H7 (cell line): ENCODE measurements around the gene ARHGAP23. TPM values are rescaled to one million over a fixed set of nuclear protein-coding genes. Genes with fewer than 3 reads are reported as not detected.

ENCODE experiments used
- DNase-seq: peaks from one replicate; pipeline ENCODE4 v3.0.0; 2012
- H3K27me3 ChIP-seq: 2 replicates; pipeline ENCODE4 v1.6.0; 2011; ENCODE audit warnings: mild to moderate bottlenecking, low read length; ENCODE audit not compliant: control insufficient read depth, insufficient read depth
- H3K36me3 ChIP-seq: replicated peaks from 2 replicates; pipeline ENCODE4 v1.5.1; 2011; ENCODE audit warnings: low read length; ENCODE audit not compliant: control insufficient read depth, insufficient read depth
- H3K4me3 ChIP-seq: 2 replicates; pipeline ENCODE4 v1.5.1; 2011; ENCODE audit warnings: low read depth, mild to moderate bottlenecking, control low read depth, low read length, moderate library complexity; ENCODE audit not compliant: insufficient read depth
- total RNA-seq: library from RNA; depleted of rRNA; stranded (reverse); fragments of >200 nt; shearing (Covaris generic); gene quantifications from 2 replicates; pipeline ENCODE4 v1.2.3, GENCODE V29; 2014

The ARHGAP23 gene
- total RNA-seq, 1 experiment from 2014 or later, result 15.4 TPM

DNA sequence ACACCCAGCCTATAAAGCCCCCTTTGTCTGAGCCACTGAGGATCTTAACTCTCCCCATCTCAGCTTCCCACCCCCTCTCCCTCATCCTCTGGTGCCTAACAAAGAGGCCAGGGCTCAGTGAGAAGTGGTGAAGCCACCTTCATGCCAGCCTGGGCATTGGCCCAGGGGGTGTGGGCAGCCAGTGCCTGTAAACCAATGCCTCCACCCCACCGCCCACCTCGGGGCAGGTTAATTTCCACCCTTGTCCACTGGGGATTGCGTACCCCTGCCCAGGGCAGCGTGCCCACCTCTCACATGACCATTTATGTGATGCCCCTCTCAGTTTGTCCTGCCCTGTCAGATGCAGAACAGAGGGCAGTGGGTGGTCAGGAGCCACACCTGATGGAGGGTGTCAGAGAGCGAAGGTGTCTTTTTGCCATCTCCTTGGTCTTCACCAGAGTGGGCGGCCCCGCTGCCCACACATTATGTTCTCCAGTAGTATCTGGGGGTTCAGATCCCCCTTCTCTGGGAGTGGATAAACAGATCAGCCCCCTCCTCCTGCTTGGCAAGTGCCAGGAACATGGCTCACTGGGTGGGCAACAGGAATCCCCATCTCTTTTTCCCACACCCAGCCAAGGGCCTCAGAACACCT lies 10.1 kb upstream of the ARHGAP23 start:
- H3K36me3 ChIP-seq, result no peaks in the 10 kb centered on the region
- DNase-seq, result peak; percentile 55
- H3K27me3 ChIP-seq, result peaks cover 18% of the 10 kb centered on the region
- H3K4me3 ChIP-seq, result no peak overlapping the region

DNA sequence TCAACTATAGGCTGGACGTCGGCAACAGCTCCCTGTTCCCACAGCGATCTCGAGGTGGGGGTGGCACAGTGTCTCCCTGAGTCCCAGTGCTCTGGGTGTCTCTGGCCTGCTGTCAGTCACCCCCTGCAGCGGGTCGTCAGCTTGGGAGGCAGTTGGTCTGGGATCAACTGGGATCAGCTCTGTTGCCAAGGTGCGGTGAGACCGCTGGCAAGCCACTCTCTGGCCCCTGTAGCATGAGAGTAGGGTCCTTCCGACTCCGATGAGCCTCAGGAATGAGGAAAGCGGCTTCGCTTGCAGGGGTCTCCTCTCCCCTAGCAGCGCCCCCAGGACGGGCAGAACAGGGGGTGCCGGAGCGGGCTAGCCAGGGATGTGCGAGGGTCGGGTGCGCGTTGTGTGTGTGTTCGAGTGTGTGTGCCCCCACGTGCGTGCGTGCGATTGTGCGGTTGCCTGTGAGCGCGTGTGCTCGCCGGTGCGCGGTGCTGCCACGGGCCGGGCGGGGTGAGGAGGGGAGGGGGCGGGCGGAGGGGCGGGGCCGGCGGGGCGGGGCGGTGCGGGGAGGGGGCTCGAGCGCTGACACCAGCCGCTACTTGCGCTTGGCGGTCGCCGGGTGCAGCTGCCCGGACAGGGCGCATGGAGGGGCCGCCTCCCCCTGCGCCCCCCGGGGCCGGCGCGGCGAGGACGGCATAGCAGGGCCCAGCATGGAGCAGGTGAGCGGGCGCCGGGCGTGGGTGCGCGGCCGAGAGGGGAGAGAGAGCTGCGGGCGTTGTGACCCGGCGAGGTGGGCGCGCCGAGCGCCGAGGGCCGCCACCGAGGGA lies 9.4 kb upstream of the ARHGAP23 start:
- Histone ChIP-seq H3K36me3 (no peaks in the 10 kb centered on the region), H3K4me3 (peak overlapping the region; percentile 53), H3K27me3 (peaks cover 18% of the 10 kb centered on the region)
- peak; percentile 95 for DNase-seq

DNA sequence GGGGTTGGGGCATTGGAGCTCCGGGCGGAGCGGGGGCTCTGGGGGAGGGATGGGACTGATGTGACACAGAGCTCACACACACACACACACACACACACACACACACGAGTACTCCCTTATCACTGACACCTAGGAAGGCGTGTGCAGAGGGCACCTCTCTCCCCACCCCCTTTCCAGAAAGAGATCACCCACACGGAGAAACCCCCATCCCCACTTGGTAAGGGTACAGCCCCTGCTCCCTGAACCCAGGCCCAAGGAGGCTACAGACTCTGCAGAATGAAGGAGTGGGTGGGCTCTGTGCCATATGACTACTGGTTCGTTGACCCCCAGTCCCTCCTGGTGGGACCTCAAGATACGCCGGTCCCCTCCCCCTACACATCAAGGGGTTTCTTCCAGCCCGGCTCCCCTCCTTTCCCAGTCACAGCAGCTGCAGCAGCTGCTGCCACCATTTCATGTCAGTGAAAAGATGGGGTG lies 8.7 kb upstream of the ARHGAP23 start:
- Histone ChIP-seq H3K36me3 (no peaks in the 10 kb centered on the region), H3K4me3 (peak overlapping the region; percentile 53), H3K27me3 (peaks cover 18% of the 10 kb centered on the region)
- peak; percentile 73 for DNase-seq

DNA sequence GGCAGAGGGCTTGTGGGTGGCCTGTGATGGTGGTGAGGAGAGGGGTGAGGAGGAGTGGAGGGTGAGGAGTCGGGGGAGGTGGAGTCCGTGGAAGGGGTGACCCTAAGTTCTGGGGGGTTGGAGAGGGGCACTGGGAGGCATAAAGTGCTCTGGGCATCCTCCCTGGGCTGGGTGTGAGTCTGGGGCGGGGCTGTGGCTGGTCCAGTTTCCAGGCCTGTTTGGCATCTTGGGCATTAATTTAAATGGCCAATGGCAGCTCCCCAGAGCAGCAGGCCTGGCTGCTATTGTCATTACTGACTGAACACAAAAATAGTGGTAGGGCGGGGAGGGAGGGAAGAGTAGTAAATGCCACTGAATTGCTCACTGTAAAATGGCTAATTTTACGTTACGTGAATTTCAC lies 7.7 kb upstream of the ARHGAP23 start:
- Histone ChIP-seq H3K4me3 (no peak overlapping the region), H3K36me3 (no peaks in the 10 kb centered on the region), H3K27me3 (peaks cover 18% of the 10 kb centered on the region)
- peak; percentile 44 for DNase-seq

DNA sequence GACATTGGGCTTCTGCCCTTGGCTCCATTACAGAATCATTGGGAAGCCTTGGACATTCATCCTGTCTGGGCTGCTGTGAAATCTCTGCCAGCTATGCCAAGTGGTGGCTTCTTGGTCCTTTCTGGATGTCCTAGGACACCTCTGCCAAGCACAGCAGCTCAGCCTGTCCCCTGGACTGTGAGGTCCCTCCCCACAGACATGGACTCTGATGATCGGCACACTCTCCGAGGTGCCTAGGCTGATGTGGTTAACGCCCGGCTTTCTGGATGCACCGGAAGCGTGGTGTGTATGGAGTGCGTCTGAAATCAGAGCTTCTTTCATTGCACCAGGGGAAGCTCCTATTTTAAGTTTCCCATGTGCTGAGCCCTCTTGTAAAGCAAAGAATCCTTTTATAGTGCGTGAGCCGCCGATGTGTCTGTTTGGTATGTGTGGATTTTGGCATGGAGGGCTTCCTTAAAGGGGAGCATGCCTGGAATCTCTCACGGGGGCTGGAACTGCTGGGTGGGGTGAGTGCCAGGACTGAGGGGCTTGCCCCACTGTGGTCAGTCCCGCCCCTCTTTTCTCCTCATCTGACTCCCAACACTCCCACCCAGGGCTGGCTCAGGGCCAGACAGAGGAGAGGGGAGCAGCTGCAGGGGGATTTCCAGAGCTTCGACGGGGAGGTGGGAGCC lies 7.0 kb upstream of the ARHGAP23 start:
- Histone ChIP-seq H3K36me3 (no peaks in the 10 kb centered on the region), H3K4me3 (no peak overlapping the region), H3K27me3 (peaks cover 18% of the 10 kb centered on the region)
- peak; percentile 79 for DNase-seq

DNA sequence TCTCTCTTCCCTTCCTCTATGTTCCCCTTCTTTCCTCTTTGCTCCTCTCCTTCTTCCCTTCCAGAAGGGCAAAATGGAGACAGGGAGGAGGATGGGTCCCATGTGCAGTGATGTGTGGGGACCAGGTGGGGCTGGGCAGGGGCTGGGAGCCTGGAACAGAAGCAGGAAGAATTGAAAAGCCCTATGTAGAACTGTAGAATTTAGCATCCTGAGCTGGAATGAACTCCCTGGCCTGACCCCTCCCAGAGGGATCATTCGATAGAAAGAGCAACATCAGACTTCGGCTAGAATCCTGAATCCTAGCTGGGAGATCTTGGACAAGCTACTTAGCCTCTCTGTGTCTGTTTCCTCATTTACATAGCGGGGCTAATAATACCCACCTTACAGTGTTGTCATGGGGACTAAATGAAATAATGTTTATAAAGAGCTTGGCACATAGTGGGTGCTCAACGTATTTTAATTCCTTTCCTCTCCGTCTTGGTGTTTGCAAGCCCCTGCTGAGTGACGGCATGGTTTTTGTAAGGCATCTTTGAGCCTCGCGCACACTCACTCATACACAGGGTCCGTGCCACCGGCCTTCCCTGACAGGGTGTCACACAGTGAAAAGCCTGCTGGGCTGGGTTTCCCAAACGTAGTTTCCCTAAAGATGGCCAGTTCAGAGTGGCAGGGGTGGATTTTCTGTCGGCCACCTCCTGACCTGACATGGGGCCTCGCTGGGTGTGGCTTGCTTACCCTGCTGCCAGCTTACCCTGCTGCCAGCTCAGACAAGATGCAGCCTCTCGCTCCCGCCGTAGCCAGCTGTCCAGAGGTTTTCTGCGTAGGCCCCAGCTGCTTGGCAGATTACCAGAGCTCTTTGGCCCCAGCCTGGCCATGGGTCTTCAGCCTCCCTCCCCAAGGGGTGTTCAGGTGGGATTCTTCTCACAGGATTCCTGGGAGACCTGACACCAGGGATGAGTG lies 6.1 kb upstream of the ARHGAP23 start:
- Histone ChIP-seq H3K4me3 (no peak overlapping the region), H3K36me3 (no peaks in the 10 kb centered on the region), H3K27me3 (peaks cover 18% of the 10 kb centered on the region)
- peak; percentile 54 for DNase-seq

DNA sequence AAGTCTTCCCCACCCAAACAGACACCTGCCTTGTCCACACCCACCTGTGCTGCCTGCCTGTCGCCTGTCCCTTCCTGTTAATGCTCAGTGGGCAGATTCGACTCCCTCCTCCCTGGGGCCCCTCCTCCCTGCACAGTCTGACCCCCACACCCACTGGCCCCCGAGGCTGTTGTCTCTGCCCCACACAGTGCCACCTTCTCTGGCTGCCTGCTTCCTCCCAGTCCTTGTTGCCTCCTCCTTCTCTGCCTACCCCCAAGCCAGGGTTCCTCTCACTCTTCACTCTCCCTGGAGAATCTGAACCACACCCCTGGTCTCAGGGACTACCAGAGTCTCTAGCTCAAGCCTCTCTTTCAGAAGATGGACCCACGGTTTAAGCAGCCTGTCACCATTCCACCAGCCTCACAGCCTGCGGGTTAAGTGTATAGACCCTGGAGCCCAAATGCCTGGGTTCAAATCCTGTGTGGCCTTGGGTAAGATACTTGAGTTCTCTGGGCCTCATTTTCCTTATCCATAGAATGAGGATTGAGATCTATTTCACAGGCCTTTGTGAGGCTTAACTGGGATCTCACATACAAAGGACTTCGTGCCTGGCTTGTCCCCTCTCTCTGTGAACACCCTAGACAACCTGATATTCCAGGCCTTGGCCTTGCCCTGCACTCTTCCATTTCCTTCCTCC lies 3.8 kb upstream of the ARHGAP23 start:
- peak; percentile 20 for DNase-seq
- H3K4me3 ChIP-seq, result no peak overlapping the region
- peaks cover 8% of the 10 kb centered on the region for H3K27me3 ChIP-seq
- H3K36me3 ChIP-seq, result no peaks in the 10 kb centered on the region

DNA sequence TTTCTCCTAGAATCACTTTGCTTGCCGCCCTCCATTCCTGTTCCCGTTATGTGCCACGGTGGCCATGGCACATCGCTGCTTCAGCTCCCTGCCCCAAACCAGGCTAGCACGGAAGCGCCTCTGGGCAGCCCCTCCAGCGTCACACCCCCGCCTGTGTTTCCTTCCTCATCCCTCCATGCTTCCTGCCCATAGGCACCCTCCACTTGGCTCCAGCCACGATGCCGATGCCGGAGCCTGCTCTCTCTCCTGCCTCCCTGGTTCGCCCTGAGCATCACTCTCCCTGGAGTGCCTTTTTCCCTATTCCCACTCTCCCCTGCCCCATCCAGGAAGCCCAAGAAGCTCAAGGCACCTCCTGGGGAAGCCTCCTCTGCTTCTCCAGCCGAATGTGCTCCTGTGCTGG lies 3.2 kb upstream of the ARHGAP23 start:
- H3K4me3 ChIP-seq, result no peak overlapping the region
- H3K27me3 ChIP-seq, result peaks cover 2% of the 10 kb centered on the region; the same call in 1 of the 2 replicates

DNA sequence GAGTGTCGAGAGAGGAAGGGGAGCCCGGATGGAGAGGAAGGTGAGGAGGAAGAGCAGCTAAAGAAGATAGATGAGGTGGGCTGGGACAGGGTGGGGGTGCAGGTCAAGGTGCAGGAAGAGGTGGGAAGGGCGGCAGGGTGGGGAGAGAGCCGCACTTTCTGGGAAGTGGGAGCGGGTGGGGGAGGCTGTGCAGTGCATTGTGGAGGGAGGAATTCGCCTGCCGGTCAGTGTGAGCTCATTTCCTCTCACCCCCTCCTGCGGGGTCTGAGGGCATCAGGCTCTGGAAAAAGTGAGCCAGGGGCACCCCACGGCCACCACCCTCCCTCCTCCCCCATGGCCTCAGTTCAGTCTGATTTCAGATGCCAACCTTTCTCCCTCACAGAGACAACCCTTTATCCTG lies 2.5 kb upstream of the ARHGAP23 start:
- Histone ChIP-seq H3K4me3 (no peak overlapping the region), H3K27me3 (no peaks in the 10 kb centered on the region; the same call in 1 of the 2 replicates), H3K36me3 (no peaks in the 10 kb centered on the region)
- DNase-seq, result peak; percentile 64

More for the DNA sequence above, 3.2 kb upstream of the ARHGAP23 start:
- H3K36me3 ChIP-seq, result no peaks in the 10 kb centered on the region
- peak; percentile 28 for DNase-seq

DNA sequence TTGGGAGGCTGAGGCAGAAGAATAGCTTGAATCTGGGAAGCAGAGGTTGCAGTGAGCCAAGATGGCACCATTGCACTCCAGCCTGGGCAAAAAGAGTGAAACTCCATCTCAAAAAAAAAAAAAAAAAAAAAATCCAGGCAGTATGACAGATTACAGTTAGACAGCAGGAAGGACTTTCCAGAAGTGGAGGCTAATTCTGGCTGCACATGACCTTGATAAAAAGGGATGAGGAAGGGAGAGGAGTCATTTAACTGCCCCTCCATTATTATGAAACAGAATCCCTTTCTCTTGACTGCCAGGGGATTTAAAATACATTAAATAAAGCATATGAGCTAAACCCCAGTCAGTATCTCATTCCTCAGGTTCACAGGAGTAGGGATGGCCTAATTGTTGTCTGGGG lies 1.8 kb upstream of the ARHGAP23 start:
- DNase-seq, result no peak
- Histone ChIP-seq H3K4me3 (no peak overlapping the region), H3K36me3 (no peaks in the 10 kb centered on the region), H3K27me3 (no peaks in the 10 kb centered on the region; the same call in 1 of the 2 replicates)

DNA sequence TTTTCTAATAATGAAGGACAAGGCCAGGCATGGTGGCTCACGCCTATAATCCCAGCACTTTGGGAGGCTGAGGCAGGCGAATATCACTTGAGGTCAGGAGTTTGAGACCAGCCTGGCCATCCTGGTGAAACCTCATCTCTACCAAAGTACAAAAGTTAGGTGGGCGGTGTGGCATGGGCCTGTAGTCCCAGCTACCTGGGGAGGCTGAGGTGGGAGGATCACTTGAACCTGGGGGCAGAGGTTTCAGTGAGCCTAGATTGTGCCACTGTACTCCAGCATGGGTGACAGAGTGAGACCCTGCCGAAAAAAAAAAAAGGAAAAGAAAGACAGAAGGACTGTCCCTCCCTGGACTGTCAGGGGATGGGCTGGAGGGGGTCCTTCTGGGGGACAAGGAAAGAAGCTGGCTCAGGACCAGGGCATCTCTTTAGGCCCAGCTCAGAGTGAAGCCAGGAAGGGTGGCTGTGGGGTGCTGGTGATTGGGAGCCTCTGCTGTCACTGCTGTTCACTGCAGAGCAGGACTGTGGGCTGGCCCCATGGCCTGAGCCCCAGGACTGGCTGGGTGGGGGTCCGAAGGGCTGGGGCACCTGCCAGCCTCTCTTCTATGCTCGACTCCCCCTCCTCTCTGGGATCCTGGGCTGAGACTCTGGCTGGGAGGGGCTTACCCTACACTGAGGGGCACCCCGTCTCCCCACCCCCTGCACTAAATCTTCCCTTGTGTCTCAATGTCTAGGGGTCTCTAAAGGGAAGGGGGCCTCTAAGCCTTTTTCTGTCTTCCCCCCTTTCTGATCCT lies 909 bp upstream of the ARHGAP23 start:
- no peaks in the 10 kb centered on the region; the same call in 1 of the 2 replicates for H3K27me3 ChIP-seq
- peak; percentile 62 for DNase-seq
- H3K36me3 ChIP-seq, result no peaks in the 10 kb centered on the region
- H3K4me3 ChIP-seq, result peak overlapping the region; percentile 54

DNA sequence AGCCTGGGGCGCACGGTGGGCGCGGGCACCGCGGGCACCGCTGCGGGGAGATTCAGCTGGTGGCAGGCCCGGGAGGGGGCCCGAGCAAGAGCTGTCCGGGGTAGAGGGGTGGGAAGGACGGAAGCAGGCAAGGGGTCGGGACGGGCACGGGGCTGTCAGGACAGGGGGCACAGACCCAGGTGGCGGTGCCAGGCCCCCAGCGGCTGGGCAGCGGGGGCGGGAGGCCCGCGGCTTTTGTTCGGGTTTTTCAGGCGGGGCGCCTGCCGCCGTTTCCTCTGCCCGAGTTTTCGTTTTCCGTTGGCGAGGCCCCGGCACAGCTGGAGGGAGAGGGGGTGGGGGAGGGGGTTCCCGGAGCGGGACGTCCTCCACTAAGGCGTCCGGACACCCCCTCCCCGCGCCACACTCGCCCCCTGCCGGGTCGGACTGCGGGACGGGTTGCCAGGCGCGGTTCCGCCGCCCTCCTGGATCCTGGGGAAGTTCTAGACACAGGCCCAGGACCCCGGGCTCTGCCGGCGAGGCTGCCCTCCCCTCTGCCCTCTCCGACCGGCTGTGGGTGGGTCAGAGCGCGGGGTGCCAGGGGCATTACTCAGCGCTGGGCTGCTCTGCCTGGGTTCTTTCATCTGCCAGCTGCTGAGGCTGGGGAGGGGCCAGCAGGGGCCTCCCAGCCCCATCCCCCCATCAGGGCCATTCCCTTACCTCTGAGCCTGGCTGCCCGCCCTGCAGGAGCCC lies 543 bp downstream of the ARHGAP23 start:
- DNase-seq, result peak; percentile 91
- no peaks in the 10 kb centered on the region for H3K36me3 ChIP-seq
- no peaks in the 10 kb centered on the region; the same call in 1 of the 2 replicates for H3K27me3 ChIP-seq
- H3K4me3 ChIP-seq, result peak overlapping the region; percentile 77
